Hepatocyte (in vitro differentiated cells): Measurements from ENCODE around the gene ST8SIA5.

Source experiments
- EZH2 ChIP-seq: fragments of 200-600 bp; sonication (generic); IDR thresholded peaks from 2 replicates; pipeline ENCODE4 v1.6.1; 2016; ENCODE audit warnings: antibody characterized with exemption, mild to moderate bottlenecking, borderline replicate concordance
- EZH2phosphoT487 ChIP-seq: fragments of 200-600 bp; sonication (generic); IDR thresholded peaks from one replicate; pipeline ENCODE4 v1.6.1; 2018; ENCODE audit warnings: antibody characterized with exemption, mild to moderate bottlenecking, low read depth, moderate library complexity; ENCODE audit not compliant: unreplicated experiment, severe bottlenecking
- TF ChIP-seq, protein P1 (sequence below): fragments of 200-600 bp; sonication (generic); IDR thresholded peaks from 2 replicates; pipeline ENCODE4 v1.5.1; 2016; ENCODE audit warnings: antibody characterized with exemption, mild to moderate bottlenecking; ENCODE audit not compliant: poor library complexity

DNA sequence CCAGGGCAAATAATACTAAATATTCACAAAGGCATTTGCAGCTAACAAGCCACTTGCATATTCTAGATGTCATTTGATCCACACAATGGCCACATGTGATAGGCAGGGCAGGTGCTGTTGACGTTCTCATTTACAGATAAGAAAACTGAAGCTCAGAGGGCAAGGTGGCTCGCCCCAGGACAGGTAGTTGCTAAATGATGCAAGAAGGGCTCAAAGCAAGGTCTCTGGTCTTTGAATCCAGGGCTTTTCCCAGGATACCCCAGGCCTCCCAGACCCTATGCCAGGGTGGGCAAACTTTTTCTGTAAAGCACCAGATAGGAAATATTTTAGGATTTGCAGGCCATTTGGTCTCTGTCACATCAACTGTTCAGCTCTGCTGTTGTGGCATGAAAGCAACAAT is 135.0 kb downstream of the ST8SIA5 start:
- TF ChIP-seq, protein P1, sequence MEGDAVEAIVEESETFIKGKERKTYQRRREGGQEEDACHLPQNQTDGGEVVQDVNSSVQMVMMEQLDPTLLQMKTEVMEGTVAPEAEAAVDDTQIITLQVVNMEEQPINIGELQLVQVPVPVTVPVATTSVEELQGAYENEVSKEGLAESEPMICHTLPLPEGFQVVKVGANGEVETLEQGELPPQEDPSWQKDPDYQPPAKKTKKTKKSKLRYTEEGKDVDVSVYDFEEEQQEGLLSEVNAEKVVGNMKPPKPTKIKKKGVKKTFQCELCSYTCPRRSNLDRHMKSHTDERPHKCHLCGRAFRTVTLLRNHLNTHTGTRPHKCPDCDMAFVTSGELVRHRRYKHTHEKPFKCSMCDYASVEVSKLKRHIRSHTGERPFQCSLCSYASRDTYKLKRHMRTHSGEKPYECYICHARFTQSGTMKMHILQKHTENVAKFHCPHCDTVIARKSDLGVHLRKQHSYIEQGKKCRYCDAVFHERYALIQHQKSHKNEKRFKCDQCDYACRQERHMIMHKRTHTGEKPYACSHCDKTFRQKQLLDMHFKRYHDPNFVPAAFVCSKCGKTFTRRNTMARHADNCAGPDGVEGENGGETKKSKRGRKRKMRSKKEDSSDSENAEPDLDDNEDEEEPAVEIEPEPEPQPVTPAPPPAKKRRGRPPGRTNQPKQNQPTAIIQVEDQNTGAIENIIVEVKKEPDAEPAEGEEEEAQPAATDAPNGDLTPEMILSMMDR: no peak
- TF ChIP-seq EZH2 (no peak), EZH2phosphoT487 (no peak)
